Heart left ventricle (tissue), 13 donors: Measurements from ENCODE around the gene GPI.

Experiments used
- POLR2A ChIP-seq, 2 donors: fragments of 450-650 bp; IDR thresholded peaks; one replicate each; pipeline ENCODE4 v1.6.1; 2017; ENCODE audit warnings: antibody characterized with exemption in 2 of 2, mild to moderate bottlenecking in 2 of 2, moderate library complexity in 2 of 2
- TF ChIP-seq, protein P1 (sequence below), 12 donors: fragments of 200-600 bp; sonication (generic) in 4 of 12; IDR thresholded peaks; one replicate each; pipeline versions ENCODE4 v1.5.0 to v1.8.0; 2018 to 2022; ENCODE audit warnings: antibody characterized with exemption in 12 of 12, mild to moderate bottlenecking in 5 of 12
- donor health status: ischemic (EF 13 %, LVEDD 7.1; RV severe dilation, severe dysfunction).
- donor health status: DM: no; HTN: yes; CAD: no.
- donor health status: DM: no; HTN: no; CAD: no.
- donor health status: ischemic (EF 25% LVEDD 6.9; RV normal size, moderate dysfunction).
- donor health status: ischemic (EF 25% LVEDD 5.7; RV mildly dilated, moderate dysfunction).
- donor health status: ischemic (EF 35%, LVEDD 5.7; RV mildly dilated, moderate dysfunction).
- donor health status: nonischemic (EF 11% LVEDD 7.7; RV severe dilation, severe dysfunction).
- donor health status: DM: yes; HTN: yes; CAD: no.
- donor health status: PGD.
- donor health status: ischemic (EF 29% LVEDD 5.4; RV normal size, mild dysfunction).
- donor health status: nonischemic (EF 23%, LVEDD 6.1; RV moderate dilation, normal function).

DNA sequence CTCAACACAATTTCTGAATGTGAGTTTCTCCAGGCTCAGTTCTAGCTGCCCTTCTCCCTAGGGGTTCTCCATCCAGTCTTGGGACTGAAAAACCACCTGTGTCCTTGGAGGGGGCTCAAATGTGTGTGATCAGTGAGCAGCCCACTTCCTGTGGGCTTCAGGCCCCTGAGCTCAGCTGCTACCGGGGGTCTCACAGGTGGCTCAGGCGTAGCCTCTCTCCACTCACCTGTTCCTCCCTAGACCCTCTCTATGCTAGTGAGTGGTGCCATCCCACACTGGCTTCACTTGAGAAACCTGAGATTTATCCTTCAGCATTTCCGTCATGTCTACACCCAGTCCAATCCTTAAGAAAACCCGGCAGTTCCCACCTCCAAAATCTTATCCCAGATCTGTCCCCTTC lies 39.8 kb upstream of the GPI start:
- no peak for TF ChIP-seq POLR2A (IDR thresholded peaks at IDR 0.05)
- TF ChIP-seq, protein P1, sequence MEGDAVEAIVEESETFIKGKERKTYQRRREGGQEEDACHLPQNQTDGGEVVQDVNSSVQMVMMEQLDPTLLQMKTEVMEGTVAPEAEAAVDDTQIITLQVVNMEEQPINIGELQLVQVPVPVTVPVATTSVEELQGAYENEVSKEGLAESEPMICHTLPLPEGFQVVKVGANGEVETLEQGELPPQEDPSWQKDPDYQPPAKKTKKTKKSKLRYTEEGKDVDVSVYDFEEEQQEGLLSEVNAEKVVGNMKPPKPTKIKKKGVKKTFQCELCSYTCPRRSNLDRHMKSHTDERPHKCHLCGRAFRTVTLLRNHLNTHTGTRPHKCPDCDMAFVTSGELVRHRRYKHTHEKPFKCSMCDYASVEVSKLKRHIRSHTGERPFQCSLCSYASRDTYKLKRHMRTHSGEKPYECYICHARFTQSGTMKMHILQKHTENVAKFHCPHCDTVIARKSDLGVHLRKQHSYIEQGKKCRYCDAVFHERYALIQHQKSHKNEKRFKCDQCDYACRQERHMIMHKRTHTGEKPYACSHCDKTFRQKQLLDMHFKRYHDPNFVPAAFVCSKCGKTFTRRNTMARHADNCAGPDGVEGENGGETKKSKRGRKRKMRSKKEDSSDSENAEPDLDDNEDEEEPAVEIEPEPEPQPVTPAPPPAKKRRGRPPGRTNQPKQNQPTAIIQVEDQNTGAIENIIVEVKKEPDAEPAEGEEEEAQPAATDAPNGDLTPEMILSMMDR (IDR thresholded peaks at IDR 0.05): no peak
